NT2/D1 (cell line): Measurements from ENCODE around the gene DSC2.

Source experiments
- DNase-seq: peaks from one replicate; pipeline ENCODE4 v3.0.0-alpha.2; 2011; ENCODE audit warnings: low read depth, low spot score
- H3K27me3 ChIP-seq: 2 replicates; pipeline ENCODE4 v1.6.0; 2011; ENCODE audit warnings: mild to moderate bottlenecking; ENCODE audit not compliant: insufficient read length, insufficient read depth
- H3K36me3 ChIP-seq: 2 replicates; pipeline ENCODE4 v1.6.1; 2011; ENCODE audit warnings: mild to moderate bottlenecking, low read length, mixed read lengths; ENCODE audit not compliant: insufficient read depth, insufficient read length
- H3K4me1 ChIP-seq: 2 replicates; pipeline ENCODE4 v1.5.1; 2011; ENCODE audit not compliant: insufficient read depth, insufficient read length
- H3K4me3 ChIP-seq: 2 replicates; pipeline ENCODE4 v1.5.1; 2011; ENCODE audit warnings: low read depth; ENCODE audit not compliant: insufficient read length
- H3K9ac ChIP-seq: 2 replicates; pipeline ENCODE4 v1.6.0; 2011; ENCODE audit warnings: low read depth; ENCODE audit not compliant: insufficient read length
- H3K9me3 ChIP-seq: 2 replicates; pipeline ENCODE4 v1.5.1; 2011; ENCODE audit warnings: mild to moderate bottlenecking, low read length; ENCODE audit not compliant: insufficient read depth
- SUZ12 ChIP-seq: IDR thresholded peaks from 2 replicates; pipeline ENCODE4 v1.6.1; 2011; ENCODE audit not compliant: insufficient read length, insufficient read depth; ENCODE audit errors: extremely low read depth
- YY1 ChIP-seq: IDR thresholded peaks from 2 replicates; pipeline ENCODE4 v1.6.1; 2011; ENCODE audit not compliant: insufficient read length, insufficient read depth
- ZNF274 ChIP-seq: IDR thresholded peaks from 2 replicates; pipeline ENCODE4 v1.6.1; 2011; ENCODE audit warnings: mild to moderate bottlenecking, low read depth, low read length

Gene DSC2

GRCh38 chr18:31103423-31103822, 1.2 kb upstream of the DSC2 start:
- TF ChIP-seq YY1: no peak
- TF ChIP-seq ZNF274: no peak
- no peak for TF ChIP-seq SUZ12

GRCh38 chr18:31102941-31103340, 720 bp upstream of the DSC2 start:
- no peak overlapping the region for H3K4me3 ChIP-seq
- TF ChIP-seq ZNF274 (no peak), YY1 (no peak), SUZ12 (no peak)
- no peaks in the 10 kb centered on the region for H3K27me3 ChIP-seq
- H3K9me3 ChIP-seq: no peaks in the 10 kb centered on the region
- DNase-seq: no peak
- H3K36me3 ChIP-seq: no peaks in the 10 kb centered on the region
- H3K4me1 ChIP-seq: no peaks in the 10 kb centered on the region
- no peak overlapping the region for H3K9ac ChIP-seq

More at GRCh38 chr18:31103423-31103822, 1.2 kb upstream of the DSC2 start:
- no peaks in the 10 kb centered on the region for H3K27me3 ChIP-seq
- no peaks in the 10 kb centered on the region for H3K36me3 ChIP-seq
- H3K9me3 ChIP-seq: no peaks in the 10 kb centered on the region
- DNase-seq: no peak
- H3K9ac ChIP-seq: no peak overlapping the region
- no peaks in the 10 kb centered on the region for H3K4me1 ChIP-seq
- H3K4me3 ChIP-seq: no peak overlapping the region

- Histone ChIP-seq H3K27me3 (no peaks in the 10 kb centered on the region), H3K36me3 (no peaks in the 10 kb centered on the region), H3K4me3 (peak overlapping the region; percentile 63), H3K4me1 (no peaks in the 10 kb centered on the region), H3K9ac (peak overlapping the region; percentile 85), H3K9me3 (no peaks in the 10 kb centered on the region)
- no peak for TF ChIP-seq SUZ12
- no peak for TF ChIP-seq ZNF274
- TF ChIP-seq YY1: no peak
- peak; percentile 28 for DNase-seq
Observed at GRCh38 chr18:31101183-31102024, 817 bp downstream of the DSC2 start.

- no peaks in the 10 kb centered on the region for H3K9me3 ChIP-seq
- H3K4me1 ChIP-seq: no peaks in the 10 kb centered on the region
- H3K9ac ChIP-seq: peak overlapping the region; percentile 85
- no peak for TF ChIP-seq SUZ12
- no peak for TF ChIP-seq ZNF274
- TF ChIP-seq YY1: no peak
- H3K4me3 ChIP-seq: peak overlapping the region; percentile 63
- H3K27me3 ChIP-seq: no peaks in the 10 kb centered on the region
- DNase-seq: peak; percentile 39
- no peaks in the 10 kb centered on the region for H3K36me3 ChIP-seq
Observed at GRCh38 chr18:31100436-31101182, 1.6 kb downstream of the DSC2 start.

DNA sequence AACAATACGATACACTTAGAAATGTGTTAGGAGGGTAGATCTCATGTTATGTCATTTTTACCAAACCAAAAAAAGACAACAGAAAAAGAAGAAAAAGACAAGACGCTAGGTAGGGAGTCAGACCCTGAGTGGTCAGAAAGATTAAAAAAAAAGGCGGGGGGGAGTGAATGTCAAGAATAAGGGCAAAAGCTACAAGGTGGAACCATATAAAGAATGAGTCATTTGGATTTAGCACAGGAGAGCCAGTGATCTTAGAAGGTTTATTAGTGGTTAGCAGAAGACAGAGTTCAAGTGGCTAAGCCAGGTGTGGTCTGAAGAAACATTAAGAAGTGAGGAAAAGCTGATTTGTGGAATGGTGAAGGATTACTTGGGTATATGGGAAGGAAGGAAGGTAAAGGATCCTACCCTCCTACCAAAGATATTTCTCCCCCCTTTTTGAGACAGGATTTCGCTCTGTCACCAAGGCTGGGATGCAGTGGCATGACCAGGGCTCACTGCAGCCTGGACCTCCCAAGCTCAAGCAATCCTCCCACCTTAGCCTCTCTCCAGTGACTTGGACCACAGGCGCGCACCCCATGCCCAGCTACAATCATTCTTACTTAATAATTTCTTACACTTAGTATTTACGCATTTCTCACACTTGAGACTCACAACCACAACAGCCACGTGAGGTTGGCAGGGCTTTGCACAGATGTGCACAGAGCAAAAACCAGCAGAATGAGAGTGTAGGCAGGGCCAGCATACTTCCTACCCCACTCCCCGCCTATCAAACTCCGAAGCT, 2.6 kb downstream of the DSC2 start:
- Histone ChIP-seq H3K4me1 (no peaks in the 10 kb centered on the region), H3K9me3 (no peaks in the 10 kb centered on the region), H3K4me3 (no peak overlapping the region), H3K36me3 (no peaks in the 10 kb centered on the region), H3K27me3 (no peaks in the 10 kb centered on the region), H3K9ac (no peak overlapping the region)
- DNase-seq: no peak
- TF ChIP-seq ZNF274: no peak
- TF ChIP-seq YY1: no peak
- TF ChIP-seq SUZ12: no peak

DNA sequence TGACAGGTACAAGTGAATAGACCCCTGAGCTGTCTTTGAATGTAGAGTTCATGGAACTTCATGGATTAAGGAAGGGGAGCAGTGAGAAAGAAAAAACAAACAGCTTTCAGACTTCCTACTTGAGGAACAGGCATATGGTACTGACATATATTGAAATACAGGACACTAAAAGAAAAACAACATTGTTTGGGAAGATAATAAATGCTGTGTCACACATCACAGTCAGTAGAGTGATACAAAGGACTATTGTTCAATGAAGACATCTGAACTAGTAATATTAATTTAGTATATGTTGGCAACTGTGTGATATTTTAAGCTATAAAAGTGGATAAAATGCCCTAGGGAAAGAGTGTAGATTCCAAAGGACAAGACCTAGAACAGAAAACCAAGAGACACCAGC, 3.3 kb downstream of the DSC2 start:
- no peaks in the 10 kb centered on the region for H3K4me1 ChIP-seq
- H3K9me3 ChIP-seq: no peaks in the 10 kb centered on the region
- no peak for DNase-seq
- H3K4me3 ChIP-seq: no peak overlapping the region
- no peak overlapping the region for H3K9ac ChIP-seq
- no peaks in the 10 kb centered on the region for H3K27me3 ChIP-seq
- TF ChIP-seq YY1: no peak
- no peak for TF ChIP-seq ZNF274
- TF ChIP-seq SUZ12: no peak
- H3K36me3 ChIP-seq: no peaks in the 10 kb centered on the region

GRCh38 chr18:31097666-31098065, 4.6 kb downstream of the DSC2 start:
- H3K9me3 ChIP-seq: no peaks in the 10 kb centered on the region
- no peak overlapping the region for H3K9ac ChIP-seq
- H3K4me1 ChIP-seq: no peaks in the 10 kb centered on the region
- no peak overlapping the region for H3K4me3 ChIP-seq
- DNase-seq: no peak
- no peaks in the 10 kb centered on the region for H3K27me3 ChIP-seq
- peaks cover 6% of the 10 kb centered on the region for H3K36me3 ChIP-seq
- no peak for TF ChIP-seq YY1
